OCI-LY1 (cell line): ENCODE results near the gene SLAMF8.

ENCODE experiments used
- H2AFZ ChIP-seq: fragments of 200-600 bp; sonication (generic), shearing (Covaris generic); 2 replicates; pipeline ENCODE4 v1.6.0; 2014; ENCODE audit warnings: antibody characterized with exemption, mild to moderate bottlenecking, low read length
- H3F3A ChIP-seq: fragments of 200-600 bp; sonication (generic), shearing (Covaris generic); 2 replicates; pipeline ENCODE4 v1.6.0; 2014; ENCODE audit warnings: mild to moderate bottlenecking, antibody characterized with exemption, low read length, moderate library complexity; ENCODE audit not compliant: insufficient read depth
- H3K27ac ChIP-seq: fragments of 200-600 bp; sonication (generic); 2 replicates; pipeline ENCODE4 v1.5.1; 2014; ENCODE audit warnings: low read length, mixed run types, mild to moderate bottlenecking, low read depth; ENCODE audit not compliant: poor library complexity, severe bottlenecking
- H3K27me3 ChIP-seq: fragments of 200-600 bp; sonication (generic); 2 replicates; pipeline ENCODE4 v1.6.0; 2014; ENCODE audit warnings: antibody characterized with exemption, mild to moderate bottlenecking, low read length, moderate library complexity; ENCODE audit not compliant: insufficient read depth
- H3K36me3 ChIP-seq: fragments of 200-600 bp; sonication (generic); 2 replicates; pipeline ENCODE4 v1.6.1; 2014; ENCODE audit warnings: mild to moderate bottlenecking, antibody characterized with exemption, low read length, moderate library complexity, mixed read lengths; ENCODE audit not compliant: insufficient read depth
- H3K4me1 ChIP-seq: fragments of 200-600 bp; sonication (generic); 2 replicates; pipeline ENCODE4 v1.5.1; 2014; ENCODE audit warnings: mild to moderate bottlenecking, low read length, moderate library complexity; ENCODE audit not compliant: insufficient read depth, severe bottlenecking
- H3K4me2 ChIP-seq: fragments of 200-600 bp; sonication (generic), shearing (Covaris generic); 2 replicates; pipeline ENCODE4 v1.6.1; 2014; ENCODE audit warnings: low read length
- H3K4me3 ChIP-seq: fragments of 200-600 bp; sonication (generic); 2 replicates; pipeline ENCODE4 v1.5.1; 2014; ENCODE audit warnings: low read length, low read depth, mild to moderate bottlenecking, mixed read lengths; ENCODE audit not compliant: poor library complexity, severe bottlenecking
- H3K79me2 ChIP-seq: fragments of 200-600 bp; shearing (Covaris generic); 2 replicates; pipeline ENCODE4 v1.6.1; 2016; ENCODE audit warnings: mixed run types, low read length, mixed read lengths; ENCODE audit not compliant: insufficient read depth
- H3K9ac ChIP-seq: fragments of 200-600 bp; sonication (generic), shearing (Covaris generic); 2 replicates; pipeline ENCODE4 v1.6.1; 2014; ENCODE audit warnings: mild to moderate bottlenecking, low read length, mixed read lengths
- H3K9me2 ChIP-seq: fragments of 200-600 bp; sonication (generic), shearing (Covaris generic); 2 replicates; pipeline ENCODE4 v1.6.1; 2014; ENCODE audit warnings: low read depth, mild to moderate bottlenecking, low read length, mixed read lengths
- H3K9me3 ChIP-seq: fragments of 200-600 bp; shearing (Covaris generic); 2 replicates; pipeline ENCODE4 v1.6.1; 2014; ENCODE audit warnings: low read length, mixed read lengths
- H4K20me1 ChIP-seq: fragments of 200-600 bp; sonication (generic), shearing (Covaris generic); 2 replicates; pipeline ENCODE4 v1.6.0; 2016; ENCODE audit warnings: mild to moderate bottlenecking, low read length; ENCODE audit not compliant: insufficient read depth
- CTCF ChIP-seq: fragments of 200-600 bp; sonication (generic), shearing (Covaris generic); IDR thresholded peaks from 2 replicates; pipeline ENCODE4 v1.5.1; 2017; ENCODE audit warnings: mild to moderate bottlenecking, antibody characterized with exemption, low read length, moderate library complexity, mixed read lengths
- EZH2 ChIP-seq: fragments of 200-600 bp; sonication (generic), shearing (Covaris generic); IDR thresholded peaks from 2 replicates; pipeline ENCODE4 v1.8.0; 2017; ENCODE audit warnings: borderline replicate concordance, mixed run types, mild to moderate bottlenecking, antibody characterized with exemption, low read length, moderate library complexity, mixed read lengths

The SLAMF8 gene

DNA sequence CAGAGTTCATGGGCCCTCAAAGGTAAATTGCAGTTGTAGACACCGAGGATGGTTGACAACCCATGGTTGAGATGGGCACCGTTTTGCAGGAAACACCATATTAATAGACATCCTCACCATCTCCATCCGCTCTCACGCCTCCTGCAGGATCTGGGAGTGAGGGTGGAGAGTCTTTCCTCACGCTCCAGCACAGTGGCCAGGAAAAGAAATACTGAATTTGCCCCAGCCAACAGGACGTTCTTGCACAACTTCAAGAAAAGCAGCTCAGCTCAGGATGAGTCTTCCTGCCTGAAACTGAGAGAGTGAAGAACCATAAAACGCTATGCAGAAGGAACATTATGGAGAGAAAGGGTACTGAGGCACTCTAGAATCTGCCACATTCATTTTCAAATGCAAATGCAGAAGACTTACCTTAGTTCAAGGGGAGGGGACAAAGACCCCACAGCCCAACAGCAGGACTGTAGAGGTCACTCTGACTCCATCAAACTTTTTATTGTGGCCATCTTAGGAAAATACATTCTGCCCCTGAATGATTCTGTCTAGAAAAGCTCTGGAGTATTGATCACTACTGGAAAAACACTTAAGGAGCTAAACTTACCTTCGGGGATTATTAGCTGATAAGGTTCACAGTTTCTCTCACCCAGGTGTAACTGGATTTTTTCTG lies 9.3 kb downstream of the SLAMF8 start:
- Histone ChIP-seq H3F3A (no peaks in the 10 kb centered on the region), H3K9ac (no peak overlapping the region), H3K36me3 (no peaks in the 10 kb centered on the region), H3K9me3 (no peaks in the 10 kb centered on the region), H3K4me3 (no peak overlapping the region), H3K27me3 (0 out of 2 replicates have a peak, but pooled peaks cover 6% of the 10 kb centered on the region), H4K20me1 (no peaks in the 10 kb centered on the region), H3K9me2 (no peaks in the 10 kb centered on the region), H3K4me1 (no peaks in the 10 kb centered on the region), H3K4me2 (no peak overlapping the region), H3K27ac (no peak overlapping the region), H2AFZ (no peak overlapping the region), H3K79me2 (no peaks in the 10 kb centered on the region)
- TF ChIP-seq EZH2 (no peak), CTCF (peak; percentile 14; the same call in 1 of the 2 replicates)

GRCh38 chr1:159838715-159839114 lies 12.0 kb downstream of the SLAMF8 start:
- Histone ChIP-seq H3K4me2 (no peak overlapping the region), H3K9me3 (no peaks in the 10 kb centered on the region), H2AFZ (no peak overlapping the region), H4K20me1 (no peaks in the 10 kb centered on the region), H3K9me2 (no peaks in the 10 kb centered on the region), H3F3A (no peaks in the 10 kb centered on the region), H3K36me3 (no peaks in the 10 kb centered on the region), H3K79me2 (no peaks in the 10 kb centered on the region), H3K27ac (no peak overlapping the region), H3K4me1 (no peaks in the 10 kb centered on the region), H3K9ac (no peak overlapping the region), H3K4me3 (no peak overlapping the region), H3K27me3 (0 out of 2 replicates have a peak, but pooled peaks cover 6% of the 10 kb centered on the region)
- TF ChIP-seq EZH2: no peak
- no peak for TF ChIP-seq CTCF

DNA sequence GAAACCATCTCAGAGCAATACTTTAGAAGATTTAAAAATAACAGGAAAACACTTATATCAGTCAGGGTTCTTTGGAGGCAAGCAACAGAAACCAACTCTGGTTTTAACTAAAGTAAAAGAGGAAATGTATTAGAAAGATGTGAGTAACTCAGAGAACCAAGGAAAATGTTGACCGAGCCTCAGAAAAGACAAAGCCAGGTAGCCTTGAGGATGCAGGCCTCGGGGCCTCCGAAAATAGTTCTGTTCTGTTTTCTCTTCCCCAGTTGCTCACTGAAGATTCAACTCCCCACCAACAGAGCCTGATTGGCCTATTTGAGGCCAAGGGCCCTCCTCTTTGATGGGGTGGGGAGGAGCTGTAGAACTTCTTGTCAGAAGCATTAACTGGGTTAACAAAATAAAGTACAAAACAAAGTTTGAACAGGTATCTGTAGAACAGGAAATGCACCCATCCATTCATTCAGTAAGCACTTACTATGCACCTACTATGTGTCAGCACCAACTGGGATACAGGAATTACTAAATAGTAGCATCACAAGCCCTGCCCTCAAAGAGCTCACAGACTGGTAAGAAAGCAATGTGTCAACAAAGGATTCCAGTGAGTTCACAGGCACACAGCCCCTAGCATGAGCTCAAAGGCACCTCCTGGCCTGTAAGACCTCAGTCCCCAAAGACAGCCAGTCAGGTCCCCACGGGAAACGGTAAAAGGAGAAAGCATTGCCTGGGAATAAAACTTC lies 12.6 kb downstream of the SLAMF8 start:
- Histone ChIP-seq H3F3A (no peaks in the 10 kb centered on the region), H3K4me1 (no peaks in the 10 kb centered on the region), H3K27me3 (0 out of 2 replicates have a peak, but pooled peaks cover 6% of the 10 kb centered on the region), H3K27ac (no peak overlapping the region), H3K9ac (no peak overlapping the region), H3K36me3 (no peaks in the 10 kb centered on the region), H3K9me3 (no peaks in the 10 kb centered on the region), H2AFZ (no peak overlapping the region), H4K20me1 (no peaks in the 10 kb centered on the region), H3K4me3 (no peak overlapping the region), H3K4me2 (no peak overlapping the region), H3K79me2 (no peaks in the 10 kb centered on the region), H3K9me2 (no peaks in the 10 kb centered on the region)
- TF ChIP-seq EZH2: no peak
- TF ChIP-seq CTCF: no peak
